CD4-positive, alpha-beta T cell (primary cell): ENCODE measurements around the gene MECP2. TPM values are rescaled to one million over a fixed set of nuclear protein-coding genes. Genes with fewer than 3 reads are reported as not detected.

ENCODE experiments used
- ATAC-seq: fragments of 200-7000 bp; cut with Tn5 transposase; one replicate; pipeline ENCODE4 v1.10.0; 2022; ENCODE audit warnings: mild to moderate bottlenecking; ENCODE audit not compliant: poor library complexity
- CTCF ChIA-PET: fragments of 350-600 bp; sonication (Branson Sonifier 250); formaldehyde crosslinking; loops from one replicate; lab custom pipeline; 2021; ENCODE audit warnings: antibody characterized with exemption, inconsistent platforms; lab: Charles Lee
- POLR2A ChIA-PET: fragments of 350-600 bp; sonication (Branson Sonifier 250); formaldehyde crosslinking; loops from one replicate; lab custom pipeline; 2021; ENCODE audit warnings: antibody characterized with exemption, inconsistent platforms; lab: Charles Lee
- DNase-seq, 14 experiments: peaks; one replicate each; pipeline ENCODE4 v3.0.0-alpha.2; 2013 to 2020; ENCODE audit warnings: mixed read lengths in 2 of 14
- H3K27ac ChIP-seq, 2 donors: one replicate each; pipeline versions ENCODE4 v1.5.1 to v1.7.0; 2013; ENCODE audit warnings: low read length in 2 of 2, low read depth in 1 of 2, mild to moderate bottlenecking in 1 of 2
- H3K27me3 ChIP-seq, 2 experiments: 1 replicate in 1 of 2; 2 replicates in 1 of 2; pipeline versions ENCODE4 v1.6.1 to v1.7.0; 2013; ENCODE audit warnings: low read length in 2 of 2, control low read depth in 1 of 2, mild to moderate bottlenecking in 1 of 2, moderate library complexity in 1 of 2; ENCODE audit not compliant: insufficient read depth in 2 of 2, control insufficient read depth in 1 of 2
- H3K36me3 ChIP-seq: one replicate; pipeline ENCODE4 v1.6.1; 2013; ENCODE audit warnings: low read length, control low read depth; ENCODE audit not compliant: insufficient read depth
- H3K4me1 ChIP-seq: one replicate; pipeline ENCODE4 v1.6.1; 2013; ENCODE audit warnings: low read length, control low read depth; ENCODE audit not compliant: insufficient read depth
- H3K4me3 ChIP-seq: one replicate; pipeline ENCODE4 v1.5.1; 2013; ENCODE audit warnings: mild to moderate bottlenecking, low read length, moderate library complexity
- H3K9me3 ChIP-seq, 2 experiments: 1 replicate in 1 of 2; 2 replicates in 1 of 2; pipeline versions ENCODE4 v1.6.1 to v1.7.0; 2013; ENCODE audit warnings: low read length in 2 of 2, mild to moderate bottlenecking in 2 of 2, control low read depth in 1 of 2, moderate library complexity in 1 of 2; ENCODE audit not compliant: control insufficient read depth in 1 of 2, insufficient read depth in 1 of 2
- H3K27ac Mint-ChIP-seq: one replicate; pipeline ENCODE4 v1.8.0; 2020; ENCODE audit warnings: mixed read lengths
- H3K27me3 Mint-ChIP-seq: one replicate; pipeline ENCODE4 v1.8.0; 2021; ENCODE audit warnings: mixed read lengths
- H3K36me3 Mint-ChIP-seq: one replicate; pipeline ENCODE4 v1.8.0; 2021; ENCODE audit warnings: low read depth, mixed read lengths
- H3K4me1 Mint-ChIP-seq: one replicate; pipeline ENCODE4 v1.8.0; 2021; ENCODE audit warnings: low read depth, mixed read lengths
- H3K4me3 Mint-ChIP-seq: one replicate; pipeline ENCODE4 v1.8.0; 2020; ENCODE audit warnings: mild to moderate bottlenecking, mixed read lengths
- H3K9me3 Mint-ChIP-seq: one replicate; pipeline ENCODE4 v1.8.0; 2020; ENCODE audit warnings: mixed read lengths
- CTCF ChIP-seq: fragments of 200-600 bp; IDR thresholded peaks from one replicate; pipeline ENCODE4 v1.8.0; 2022; ENCODE audit warnings: antibody characterized with exemption, mild to moderate bottlenecking
- intact Hi-C, 2 experiments: fragments of 100-400 bp; cut with DNase I in 1 of 2; cut with micrococcal nuclease in 1 of 2; formaldehyde crosslinking; loops; one replicate each; pipeline versions ENCODE4 v1.15.1 to v1.9.0; 2023 to 2025; cut with DNase I, micrococcal nuclease
- total RNA-seq, 174 experiments: library from RNA in 2 of 174; stranded (reverse) in 2 of 174; gene quantifications; one replicate each; pipeline ENCODE4 v1.2.3 and lab custom pipeline; 2021 to 2026

MECP2 gene
- total RNA-seq, 2 experiments from 2014 or later: 120 to 133 TPM

- Mint-ChIP-seq H3K27ac (no peak overlapping the region), H3K4me3 (no peak overlapping the region), H3K27me3 (no peaks in the 10 kb centered on the region), H3K36me3 (peaks cover 70% of the 10 kb centered on the region), H3K9me3 (no peaks in the 10 kb centered on the region), H3K4me1 (peaks cover under 1% of the 10 kb centered on the region)
- H3K36me3 ChIP-seq: peaks cover 59% of the 10 kb centered on the region
- CTCF ChIA-PET: no interaction called here
- no peaks in the 10 kb centered on the region for H3K27me3 ChIP-seq
- H3K9me3 ChIP-seq: no peaks in the 10 kb centered on the region
- no peak for TF ChIP-seq CTCF
- intact Hi-C loops: no loop called here
- POLR2A ChIA-PET: no interaction called here
- H3K4me1 ChIP-seq: peaks cover 9% of the 10 kb centered on the region
- DNase-seq: no peak
- no peak overlapping the region for H3K4me3 ChIP-seq
- ATAC-seq: no peak
- H3K27ac ChIP-seq: no peak overlapping the region
Observed at GRCh38 chrX:154030715-154031305, 66.7 kb downstream of the MECP2 start.

- Histone ChIP-seq H3K4me1 (peaks cover 8% of the 10 kb centered on the region), H3K9me3 (no peaks in the 10 kb centered on the region), H3K27me3 (no peaks in the 10 kb centered on the region), H3K36me3 (peaks cover 62% of the 10 kb centered on the region), H3K4me3 (no peak overlapping the region), H3K27ac (no peak overlapping the region)
- TF ChIP-seq CTCF: no peak
- Mint-ChIP-seq H3K9me3 (no peaks in the 10 kb centered on the region), H3K27me3 (no peaks in the 10 kb centered on the region), H3K27ac (no peak overlapping the region), H3K4me3 (no peak overlapping the region), H3K4me1 (no peaks in the 10 kb centered on the region), H3K36me3 (peaks cover 73% of the 10 kb centered on the region)
- ATAC-seq (no peak), DNase-seq (no peak)
- ChIA-PET CTCF (no interaction called here), POLR2A (no interaction called here)
- intact Hi-C loops: no loop called here
Observed at GRCh38 chrX:154030266-154030665, 67.3 kb downstream of the MECP2 start.

GRCh38 chrX:154029439-154029838 lies 68.1 kb downstream of the MECP2 start:
- no peaks in the 10 kb centered on the region for H3K27me3 ChIP-seq
- peaks cover 8% of the 10 kb centered on the region for H3K4me1 ChIP-seq
- no peak overlapping the region for H3K4me3 ChIP-seq
- Mint-ChIP-seq H3K4me3 (no peak overlapping the region), H3K36me3 (peaks cover 68% of the 10 kb centered on the region), H3K27me3 (no peaks in the 10 kb centered on the region), H3K27ac (no peak overlapping the region), H3K9me3 (no peaks in the 10 kb centered on the region), H3K4me1 (no peaks in the 10 kb centered on the region)
- intact Hi-C loops: no loop called here
- DNase-seq: no peak
- CTCF ChIA-PET: no interaction called here
- H3K27ac ChIP-seq: no peak overlapping the region
- TF ChIP-seq CTCF: no peak
- no peaks in the 10 kb centered on the region for H3K9me3 ChIP-seq
- no peak for ATAC-seq
- POLR2A ChIA-PET: no interaction called here
- peaks cover 61% of the 10 kb centered on the region for H3K36me3 ChIP-seq
